ENCODE measurements around the gene TUBA4A. TPM values are rescaled to one million over a fixed set of nuclear protein-coding genes. Genes with fewer than 3 reads are reported as not detected.

TUBA4A gene
- total RNA-seq, 1 experiment from 2014 or later, result 39.4 TPM

DNA sequence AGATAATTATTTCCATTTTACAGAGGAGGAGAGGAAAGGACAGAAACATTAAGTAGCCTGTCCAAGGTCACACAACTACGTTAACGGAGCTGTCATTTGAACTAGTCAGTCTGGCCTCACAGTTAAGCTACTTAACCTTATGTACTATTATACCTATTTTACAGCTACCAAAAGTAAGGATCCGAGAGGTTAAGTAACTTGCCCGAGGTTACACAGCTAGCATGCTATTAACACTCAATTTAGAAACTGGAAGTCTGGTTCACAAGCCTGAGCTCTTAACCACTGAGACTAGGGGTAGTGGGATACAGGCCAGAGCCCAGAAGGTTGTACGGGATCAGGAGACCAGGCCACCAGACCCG is 8.9 kb downstream of the TUBA4A start:
- DNase-seq (ENCODE audit: extremely low read depth, low read depth), result no peak

DNA sequence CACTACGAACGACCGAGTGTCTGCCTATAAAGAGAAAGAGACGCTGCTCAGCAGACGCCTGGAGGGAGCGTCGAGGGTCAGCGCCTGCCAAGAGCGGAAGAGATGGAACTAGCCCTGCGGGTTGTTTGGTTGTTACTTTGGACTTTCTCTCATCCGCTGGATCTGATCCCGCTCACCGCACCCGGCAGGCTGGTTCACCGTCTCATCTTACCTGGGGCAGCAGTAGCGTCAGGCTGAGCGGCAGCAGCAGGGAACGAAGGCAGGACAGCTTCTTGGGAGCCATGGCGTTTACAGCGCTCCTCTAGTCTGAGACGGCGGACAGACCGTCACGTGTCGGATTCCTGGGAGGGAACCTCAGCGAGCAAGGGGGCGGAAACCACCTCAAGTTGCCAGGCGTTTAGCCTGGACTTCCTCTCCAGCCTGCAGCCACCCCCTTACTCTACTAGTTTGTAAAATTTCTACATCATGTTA is 10.4 kb downstream of the TUBA4A start:
- no peak for DNase-seq (ENCODE audit: extremely low read depth, low read depth)

DNA sequence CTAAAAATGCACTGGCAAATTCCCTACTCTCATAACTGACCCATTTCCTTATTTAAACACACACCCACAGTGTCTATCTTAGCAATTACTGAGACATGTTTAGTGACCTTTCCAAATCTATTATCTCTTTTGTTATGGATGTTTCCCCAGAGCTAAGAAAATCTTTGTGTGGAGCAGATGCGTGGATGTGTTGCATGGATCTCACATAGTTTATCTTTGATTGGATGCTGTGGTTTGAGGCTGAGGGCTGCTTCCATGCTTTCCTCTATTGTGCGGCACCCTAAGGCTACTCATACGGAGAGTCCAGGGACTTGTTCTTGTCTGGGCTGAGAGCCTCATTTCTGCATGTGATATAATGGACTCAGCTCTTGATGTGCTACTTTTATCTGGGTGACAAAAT is 19.4 kb downstream of the TUBA4A start:
- DNase-seq (ENCODE audit: extremely low read depth, low read depth), result no peak

DNA sequence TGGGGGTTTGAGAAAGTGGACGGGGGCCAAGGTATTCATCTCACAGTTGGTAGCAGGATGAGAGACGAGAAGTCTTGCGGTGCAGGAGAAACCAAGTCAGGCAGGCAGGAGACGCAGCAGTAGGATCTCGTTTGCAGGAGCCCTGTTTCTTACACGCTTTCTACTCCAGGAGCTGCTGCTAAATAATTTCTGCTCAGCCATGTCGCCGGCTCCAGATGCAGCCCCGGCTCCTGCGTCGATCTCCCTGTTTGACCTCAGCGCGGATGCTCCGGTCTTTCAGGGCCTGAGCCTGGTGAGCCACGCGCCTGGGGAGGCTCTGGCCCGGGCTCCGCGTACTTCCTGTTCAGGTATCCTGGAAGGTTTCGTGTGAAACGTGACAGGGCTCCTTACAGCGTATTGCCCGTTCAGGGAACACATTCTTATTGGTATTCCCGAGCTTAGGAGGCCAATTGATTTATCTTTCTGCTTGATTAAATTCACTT is 23.6 kb downstream of the TUBA4A start:
- no peak for DNase-seq (ENCODE audit: extremely low read depth, low read depth)

DNA sequence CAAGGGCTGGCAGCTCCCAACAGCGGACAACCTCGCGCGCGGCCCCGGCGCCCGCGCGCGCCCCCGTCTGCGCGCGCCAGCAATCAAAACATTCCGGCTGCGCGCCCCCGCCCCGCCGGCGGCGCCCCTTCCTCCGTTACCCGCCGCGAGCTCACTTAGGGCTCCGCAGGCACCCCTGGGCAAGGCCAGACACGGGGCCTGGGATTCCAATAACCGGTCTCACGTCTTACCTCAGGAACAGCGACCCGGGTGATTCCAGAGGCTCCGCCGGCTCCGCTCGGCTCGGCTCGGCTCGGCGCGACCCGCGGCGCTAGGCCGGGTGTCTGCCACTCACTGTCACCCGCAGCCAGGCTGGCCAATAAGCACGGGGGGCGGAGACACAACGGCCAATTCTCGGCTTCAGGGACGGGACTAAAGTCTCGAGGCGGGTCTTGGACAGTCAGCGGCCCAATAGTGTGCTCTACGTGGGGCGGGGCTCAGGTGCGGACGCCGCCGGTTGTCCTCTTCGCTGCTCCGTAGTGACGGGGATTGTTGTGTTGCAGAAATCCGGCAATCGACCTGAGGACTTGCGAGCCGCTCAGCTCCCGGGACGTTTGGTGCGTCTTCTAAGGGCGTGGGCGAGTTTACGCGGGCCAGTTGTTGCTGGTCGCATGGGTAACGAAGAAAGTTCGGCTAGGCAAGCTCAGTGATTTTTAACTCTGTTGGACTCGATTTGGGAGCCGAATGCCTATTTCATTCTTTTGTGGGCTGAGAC is 24.2 kb downstream of the TUBA4A start, which contains the start of the genes ANKZF1 and ATG9A:
TSS of gene ANKZF1 (plus strand) at position 502 of the 754 bp plus-strand sequence. CDS start 452 bp downstream, outside the sequence.
TSS of gene ATG9A (minus strand) at position 332 of the 754 bp plus-strand sequence. CDS start 1,612 bp downstream, outside the sequence.
- DNase-seq (ENCODE audit: extremely low read depth, low read depth), result peak; percentile 99

DNA sequence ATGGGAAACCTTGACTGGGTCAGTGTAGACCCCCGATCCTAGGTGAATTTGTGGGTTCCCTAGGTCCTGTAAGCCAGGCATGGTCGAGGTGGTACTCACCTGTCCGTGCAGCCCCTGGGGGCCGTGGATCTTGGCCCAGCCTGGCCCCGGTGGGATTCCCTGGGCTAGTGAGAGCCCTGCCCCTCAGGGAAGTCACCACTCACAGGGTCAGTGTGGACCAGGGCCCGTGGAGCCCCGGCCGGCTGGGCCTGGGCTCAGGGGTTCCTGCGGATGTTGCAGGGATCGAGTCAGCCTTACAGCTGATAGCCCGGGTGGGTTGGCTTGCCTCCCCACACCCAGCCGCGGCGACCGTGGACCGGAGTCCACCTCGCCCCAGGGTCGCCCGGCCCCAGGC is 24.8 kb downstream of the TUBA4A start:
- no peak for DNase-seq (ENCODE audit: extremely low read depth, low read depth)

DNA sequence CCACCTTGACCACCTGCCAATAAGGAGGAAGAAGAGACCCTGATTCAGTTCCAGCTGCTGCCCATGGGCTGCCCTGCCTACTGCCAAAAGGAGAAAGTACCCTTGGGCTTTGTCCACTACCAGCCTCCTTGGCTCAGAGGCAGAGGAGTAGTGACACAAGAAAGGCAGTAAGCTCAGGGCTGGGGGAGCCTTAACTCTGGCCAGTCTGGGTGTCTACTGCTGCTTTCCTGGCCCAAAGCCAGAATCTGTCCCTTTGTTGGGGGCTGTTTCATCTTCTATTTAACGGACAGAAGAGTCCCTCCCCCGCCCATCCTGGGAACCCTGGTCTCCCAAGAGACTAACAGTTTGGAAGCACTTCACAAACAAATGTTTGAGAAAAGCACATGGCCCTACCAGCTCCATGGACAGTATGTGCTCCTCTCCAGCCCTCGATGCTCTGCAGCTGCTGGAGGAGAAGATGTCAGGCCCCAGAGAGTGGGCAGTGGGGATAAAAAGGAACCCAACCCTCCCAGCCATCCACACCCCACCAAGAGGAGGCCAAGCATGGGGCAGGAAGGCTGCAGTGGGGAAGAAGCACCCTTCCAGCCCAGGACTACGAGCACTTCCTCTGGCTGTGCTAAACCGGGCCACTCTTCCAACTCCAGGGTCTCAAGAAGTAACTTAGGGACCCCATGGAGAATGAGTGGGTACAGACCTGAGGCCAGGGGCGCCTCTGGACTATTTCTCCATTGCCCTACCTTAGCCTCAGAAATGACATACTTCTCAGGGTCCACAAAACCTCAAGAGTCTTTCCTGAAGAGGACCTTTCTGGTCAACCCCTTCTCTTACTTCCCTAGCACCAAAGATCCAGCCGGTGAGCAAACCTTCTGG is 25.4 kb downstream of the TUBA4A start:
- DNase-seq (ENCODE audit: extremely low read depth, low read depth), result no peak

DNA sequence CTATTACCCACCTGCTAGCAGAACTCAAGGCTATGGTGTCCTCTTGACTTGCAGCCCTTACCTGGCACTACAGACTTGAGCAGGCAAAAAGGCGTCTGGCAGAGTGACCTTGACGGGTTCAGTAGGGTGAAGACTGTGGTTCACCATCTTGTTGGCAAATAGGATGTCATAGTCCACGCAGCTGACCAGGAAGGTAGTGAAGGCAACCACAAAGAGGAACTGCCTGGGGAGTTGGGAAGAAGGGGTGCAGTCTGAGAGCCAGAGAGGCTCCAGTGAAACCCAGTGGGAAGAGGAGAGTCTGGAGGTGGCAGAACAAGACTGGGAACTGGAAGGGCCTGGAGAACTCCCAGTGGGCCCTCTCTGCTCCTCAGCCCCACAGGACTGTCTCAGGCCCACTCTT is 28.4 kb downstream of the TUBA4A start:
- no peak for DNase-seq (ENCODE audit: extremely low read depth, low read depth)

DNA sequence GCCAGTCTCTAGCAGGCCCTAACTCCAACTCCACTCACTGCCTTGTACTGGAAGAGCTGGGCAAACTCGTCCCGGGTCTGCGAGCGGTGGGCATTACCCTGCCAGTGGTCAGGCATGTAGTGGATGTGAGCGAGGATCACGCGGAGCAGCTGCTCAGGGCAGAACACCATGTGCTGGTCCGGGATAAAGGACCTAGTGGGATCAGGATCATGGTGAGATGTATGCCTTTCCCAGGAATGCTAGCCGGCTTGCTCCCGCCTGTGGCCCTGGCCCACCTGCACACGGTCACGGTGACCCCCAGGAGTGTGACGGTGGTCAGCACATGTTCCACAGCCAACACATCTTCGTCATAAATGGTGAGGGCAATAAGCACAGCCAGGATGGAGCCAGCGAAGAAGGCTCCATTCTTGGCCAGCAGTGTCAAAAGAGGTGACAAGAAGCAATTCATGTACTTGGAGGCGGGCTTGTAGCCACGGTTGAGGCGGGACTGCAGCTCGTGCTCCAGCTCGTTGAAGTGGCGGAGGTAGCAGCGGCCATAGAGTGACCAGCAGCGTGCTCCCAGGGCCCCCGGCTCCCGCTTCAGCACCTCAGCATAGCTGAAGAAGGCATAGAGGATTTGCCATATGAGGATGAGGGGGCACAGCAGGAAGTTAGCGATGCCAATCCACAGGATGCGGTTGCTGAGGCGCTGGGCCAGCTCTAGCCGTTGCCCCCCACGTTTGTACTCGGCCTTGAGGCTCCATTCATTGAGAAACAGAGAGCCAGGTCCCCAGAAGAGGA is 29.7 kb downstream of the TUBA4A start:
- no peak for DNase-seq (ENCODE audit: extremely low read depth, low read depth)

DNA sequence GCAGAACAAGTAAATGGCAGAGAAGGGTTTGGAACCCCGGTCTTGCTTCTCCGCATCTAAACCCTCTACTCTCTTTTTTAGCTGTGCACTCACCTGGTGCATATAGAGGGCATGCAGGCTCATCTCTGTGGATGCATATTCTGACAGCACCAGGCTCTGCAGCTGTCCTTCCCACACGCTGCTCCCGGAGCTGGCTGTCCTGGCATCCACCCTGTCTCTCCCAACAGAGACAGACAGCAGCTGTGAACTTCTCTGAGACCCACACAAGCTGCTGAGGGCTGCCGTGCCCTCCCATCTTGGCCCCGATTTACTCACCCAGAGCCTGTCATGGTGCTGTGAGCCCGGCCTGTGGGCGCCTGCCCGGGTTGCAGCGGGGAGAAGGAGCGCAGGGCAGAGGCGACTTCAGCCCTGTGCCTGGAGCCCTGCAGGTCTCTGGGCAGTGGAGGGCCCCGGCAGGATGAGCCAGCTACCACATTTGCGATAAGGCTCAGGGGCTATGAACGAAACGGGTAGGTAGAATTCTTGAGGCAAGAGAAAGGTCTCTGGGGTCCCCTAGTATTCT is 31.7 kb downstream of the TUBA4A start:
- no peak for DNase-seq (ENCODE audit: extremely low read depth, low read depth)

DNA sequence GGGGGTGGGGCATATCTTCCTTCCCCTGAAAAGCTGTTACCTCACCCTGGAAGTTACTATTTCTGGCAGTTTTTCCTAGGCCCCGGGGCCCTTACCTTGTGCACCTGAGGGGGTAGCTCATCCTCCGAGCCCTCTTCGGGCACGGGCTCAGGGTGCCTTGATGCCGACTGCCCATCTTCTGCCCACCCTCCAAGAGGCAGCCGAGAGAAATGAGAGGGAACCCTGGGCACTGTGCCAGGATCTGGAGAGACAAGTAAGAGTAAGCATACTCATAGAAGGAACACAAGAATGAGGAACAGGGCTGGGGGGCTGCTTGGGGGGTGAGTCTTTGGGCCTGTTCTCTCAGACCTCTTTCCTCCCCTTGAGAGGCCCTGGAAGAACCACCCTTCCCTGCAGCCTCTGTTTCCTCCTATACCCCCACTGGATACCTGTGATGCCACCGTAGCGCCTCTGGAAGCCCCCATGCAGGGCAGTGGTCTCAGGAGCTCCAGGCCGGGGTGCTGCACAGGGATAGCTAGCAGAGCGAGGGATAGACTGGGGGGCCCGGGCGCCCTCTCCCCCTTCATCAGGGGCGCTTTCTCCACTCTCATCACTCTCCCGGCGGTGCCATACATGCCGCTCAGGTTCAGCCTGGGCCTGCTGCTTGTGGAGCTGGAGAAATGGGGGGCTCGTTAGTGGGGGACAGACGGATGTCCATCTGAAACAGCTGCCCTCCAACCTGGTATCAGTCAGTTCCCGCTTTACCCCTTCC is 32.9 kb downstream of the TUBA4A start:
- no peak for DNase-seq (ENCODE audit: extremely low read depth, low read depth)

DNA sequence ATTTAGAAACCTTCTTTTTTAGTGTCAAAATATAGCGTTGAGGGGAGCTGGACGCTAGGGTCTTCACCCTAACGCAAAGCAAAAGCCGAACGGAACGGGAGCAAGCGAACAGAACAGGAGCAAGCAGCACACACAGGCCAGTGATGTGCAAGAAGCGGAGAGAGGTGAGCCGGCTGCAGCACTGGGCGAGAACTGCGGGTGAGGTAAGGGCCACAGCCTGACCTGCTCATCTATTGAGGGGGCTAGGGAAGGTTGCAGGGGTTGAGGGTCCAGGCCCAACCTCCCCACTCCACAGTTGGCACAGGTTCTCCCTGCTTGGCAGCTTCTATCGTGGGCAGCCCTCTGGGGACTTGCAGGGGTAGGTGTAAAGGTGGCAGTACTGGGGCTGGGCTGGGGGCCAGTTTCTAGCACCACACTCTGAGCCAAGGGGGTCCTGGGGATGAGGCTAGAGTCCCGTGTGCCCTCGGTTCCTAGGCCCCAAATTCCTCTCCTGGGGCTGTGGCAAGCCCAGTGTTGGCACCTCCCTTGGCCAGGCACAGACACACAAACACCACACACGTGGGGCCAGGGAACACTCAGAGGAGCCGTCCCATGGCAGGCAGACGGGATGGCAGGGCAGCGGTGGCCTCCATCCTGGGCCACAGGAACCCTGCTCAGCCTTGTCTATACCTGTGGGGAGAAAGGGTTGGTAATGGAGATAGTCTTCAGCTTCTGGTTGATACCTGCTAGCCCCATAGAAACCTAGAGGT is 33.8 kb downstream of the TUBA4A start:
- no peak for DNase-seq (ENCODE audit: extremely low read depth, low read depth)

DNA sequence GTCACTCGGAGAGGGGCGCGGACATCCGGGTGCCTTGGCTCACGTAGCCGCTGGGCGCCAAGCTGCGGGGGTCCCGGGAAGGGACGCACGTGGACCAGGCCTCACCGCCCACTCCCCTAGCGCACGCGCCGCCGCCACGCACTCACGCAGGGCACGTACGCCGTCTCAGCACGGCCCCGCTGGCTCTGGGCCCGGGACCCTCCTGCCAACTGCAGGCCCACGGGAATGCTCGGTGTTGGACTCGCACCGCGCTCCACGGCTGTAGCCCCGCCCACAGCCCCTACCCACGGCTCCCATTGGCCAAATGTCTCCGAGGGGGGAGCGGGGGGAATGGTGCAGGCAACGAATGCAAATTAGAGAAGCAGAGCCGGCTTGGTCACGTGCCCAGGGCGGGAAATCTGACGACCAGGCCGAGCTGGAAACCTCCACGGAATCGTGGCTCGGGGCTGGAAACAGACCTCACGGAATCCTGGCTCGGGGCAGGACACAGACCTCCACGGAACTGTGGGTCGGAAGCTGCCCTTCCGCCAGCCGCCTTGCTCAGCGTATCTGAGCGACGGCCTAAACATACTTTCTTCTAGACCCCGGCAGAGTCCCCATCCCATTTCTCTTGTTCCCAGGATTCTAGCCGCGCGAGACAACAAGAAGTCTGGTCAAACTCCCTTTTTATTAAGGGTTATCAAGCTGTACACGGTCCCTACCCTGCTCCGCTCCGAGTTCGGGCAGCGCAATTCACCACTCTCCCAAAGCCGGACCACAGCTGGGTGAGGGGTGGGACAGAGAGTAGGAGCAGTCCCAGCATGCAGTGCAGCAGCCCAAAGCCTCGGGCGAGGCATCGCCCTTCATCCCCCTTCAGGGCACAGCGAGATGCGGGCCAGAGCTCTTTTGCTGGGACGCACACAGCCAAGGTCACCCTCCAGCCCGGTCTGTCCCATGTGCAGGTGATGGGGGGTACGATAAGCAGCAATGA is 34.7 kb downstream of the TUBA4A start, which contains the start of gene ABCB6:
TSS of gene ABCB6 (minus strand) at position 227 of the 970 bp plus-strand sequence. CDS start 285 bp downstream, outside the sequence.
- peak; percentile 93 for DNase-seq (ENCODE audit: extremely low read depth, low read depth)

DNA sequence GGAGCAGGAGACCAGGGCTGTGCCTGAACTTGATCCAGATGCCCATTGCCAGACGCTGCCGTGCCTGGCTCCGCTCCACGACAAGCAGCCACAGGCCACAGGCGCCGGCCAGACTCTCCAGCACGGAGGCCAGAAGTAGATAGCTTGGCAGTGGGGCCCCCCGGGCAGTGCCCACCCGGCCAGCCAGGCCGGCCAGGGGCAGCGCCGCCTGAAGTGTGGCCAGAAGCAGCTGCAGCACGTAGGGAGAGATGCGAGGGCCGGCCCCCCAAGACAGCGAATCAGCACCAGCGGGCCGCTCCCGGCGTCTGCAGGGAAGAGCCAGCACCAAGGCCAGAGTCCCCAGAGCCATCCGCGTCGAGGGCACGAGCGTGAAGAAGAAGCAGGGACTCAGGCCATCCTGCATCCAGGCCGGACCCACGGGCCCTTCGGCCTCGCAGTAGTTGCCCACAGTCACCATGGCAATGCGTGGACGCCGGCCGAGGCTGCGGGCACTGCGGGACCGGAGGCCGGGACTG is 35.4 kb downstream of the TUBA4A start:
- DNase-seq (ENCODE audit: extremely low read depth, low read depth), result peak; percentile 48

DNA sequence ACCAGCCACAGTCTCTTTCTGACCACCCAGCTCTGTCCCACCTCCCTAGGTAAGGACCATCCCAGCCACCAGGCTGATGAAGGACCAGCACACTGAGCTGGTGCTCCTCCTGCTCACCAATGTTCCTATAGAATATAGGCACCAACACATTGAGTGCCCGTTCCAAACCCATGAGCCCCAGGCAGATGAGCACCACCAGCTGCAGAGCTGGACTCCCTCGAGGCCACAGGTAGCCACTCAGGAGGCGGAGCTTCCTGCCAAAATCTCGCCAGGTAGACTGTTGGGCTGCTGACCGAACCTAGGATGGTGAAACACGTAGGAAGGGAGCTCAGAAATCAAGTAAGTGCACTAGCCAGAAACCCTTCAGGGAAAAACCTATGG is 37.2 kb downstream of the TUBA4A start:
- DNase-seq (ENCODE audit: extremely low read depth, low read depth), result no peak

DNA sequence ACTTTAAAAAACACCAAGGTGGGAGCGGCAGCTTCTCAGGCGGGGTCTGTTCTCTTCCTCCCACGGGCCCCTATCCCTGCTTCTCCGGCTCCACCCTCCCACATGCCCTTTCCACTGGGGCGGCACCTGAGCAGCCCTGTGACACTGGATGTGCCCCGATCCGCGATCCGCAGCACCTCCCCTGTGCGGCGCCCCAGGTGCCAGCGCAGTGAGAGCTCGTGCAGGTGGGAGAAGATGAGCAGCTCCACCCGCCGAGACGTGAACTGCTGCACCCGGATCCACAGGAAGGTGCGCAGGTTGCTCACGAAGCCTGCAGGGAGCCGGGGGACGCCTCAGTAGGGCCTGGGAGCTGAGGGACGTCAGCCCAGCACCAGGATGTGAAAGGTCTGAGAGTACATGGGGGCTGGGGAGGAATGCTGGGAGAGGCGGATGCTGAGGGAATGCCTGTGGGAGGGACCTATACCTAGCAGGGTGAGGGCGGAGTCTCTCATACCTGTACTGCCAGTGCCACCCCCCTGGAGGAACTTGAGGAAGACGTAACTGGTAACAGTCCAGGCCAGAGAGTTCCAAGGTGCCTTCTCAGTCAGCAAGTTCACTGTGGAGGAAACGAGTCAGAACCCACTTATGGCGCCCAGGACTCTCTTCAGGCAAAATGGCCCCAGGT is 37.7 kb downstream of the TUBA4A start:
- no peak for DNase-seq (ENCODE audit: extremely low read depth, low read depth)

DNA sequence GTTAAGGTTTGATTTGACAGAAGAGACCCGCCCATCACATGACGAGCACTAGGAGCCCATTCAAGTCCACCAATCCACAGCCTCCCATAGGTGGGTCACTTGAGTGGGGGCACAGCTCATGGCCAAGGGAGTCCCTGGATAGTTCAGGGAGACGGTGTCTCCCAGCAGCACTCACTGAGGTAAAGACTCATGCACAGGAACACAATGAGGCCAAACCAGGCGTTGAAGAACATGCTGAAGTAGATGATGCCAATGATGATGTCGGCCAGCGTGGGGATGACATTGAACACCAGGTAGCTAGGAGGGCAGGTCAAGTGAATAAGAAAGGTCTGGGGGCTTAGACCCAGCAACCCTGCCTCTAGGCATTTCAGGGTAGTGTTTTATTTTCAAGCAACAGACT is 38.9 kb downstream of the TUBA4A start:
- no peak for DNase-seq (ENCODE audit: extremely low read depth, low read depth)

Measured in NCI-H460 (cell line).